CD4-positive, CD25-positive, alpha-beta regulatory T cell (primary cell): ENCODE measurements around the gene ANO6. TPM values are rescaled to one million over a fixed set of nuclear protein-coding genes. Genes with fewer than 3 reads are reported as not detected.
"Not testable (repeated sequence)": the region's sequence is repeated elsewhere in the genome, so short reads cannot be mapped to it uniquely, and the experiment has no call there.

Source experiments
- ATAC-seq, 2 donors: fragments of 150-1000 bp; cut with Tn5 transposase; one replicate each; pipeline ENCODE4 v1.10.0; 2021; ENCODE audit warnings: low read depth in 2 of 2, moderate number of reproducible peaks in 2 of 2, moderate library complexity in 1 of 2
- DNase-seq, 3 donors: peaks; one replicate each; pipeline versions ENCODE4 v3.0.0 to v3.0.0-alpha.2; 2012 to 2022; ENCODE audit warnings: mixed read lengths in 1 of 3
- H3K27ac ChIP-seq: one replicate; pipeline ENCODE4 v1.7.0; 2013; ENCODE audit warnings: mild to moderate bottlenecking, low read length; ENCODE audit not compliant: insufficient read depth, poor library complexity, severe bottlenecking
- H3K27me3 ChIP-seq: one replicate; pipeline ENCODE4 v1.7.0; 2013; ENCODE audit warnings: low read length; ENCODE audit not compliant: control insufficient read depth, insufficient read depth
- H3K36me3 ChIP-seq: one replicate; pipeline ENCODE4 v1.7.0; 2013; ENCODE audit warnings: mild to moderate bottlenecking, low read length, moderate library complexity; ENCODE audit not compliant: control insufficient read depth, insufficient read depth
- H3K4me1 ChIP-seq: 2 replicates; pipeline ENCODE4 v1.7.0; 2013; ENCODE audit warnings: mild to moderate bottlenecking, low read length; ENCODE audit not compliant: insufficient read depth, control insufficient read depth, poor library complexity, severe bottlenecking
- H3K4me3 ChIP-seq: one replicate; pipeline ENCODE4 v1.7.0; 2013; ENCODE audit warnings: low read depth, mild to moderate bottlenecking, low read length, moderate library complexity
- H3K9me3 ChIP-seq, 2 experiments: 1 replicate in 1 of 2; 2 replicates in 1 of 2; pipeline ENCODE4 v1.7.0; 2013; ENCODE audit warnings: low read length in 2 of 2, mild to moderate bottlenecking in 1 of 2, moderate library complexity in 1 of 2; ENCODE audit not compliant: control insufficient read depth in 2 of 2
- H3K27ac Mint-ChIP-seq, 3 donors: one replicate each; pipeline ENCODE4 v1.8.0; 2020 to 2022; ENCODE audit warnings: mild to moderate bottlenecking in 3 of 3, mixed read lengths in 3 of 3, moderate library complexity in 2 of 3
- H3K27me3 Mint-ChIP-seq: one replicate; pipeline ENCODE4 v1.8.0; 2022; ENCODE audit warnings: mild to moderate bottlenecking, mixed read lengths
- H3K36me3 Mint-ChIP-seq: one replicate; pipeline ENCODE4 v1.8.0; 2020; ENCODE audit warnings: mixed read lengths
- H3K4me1 Mint-ChIP-seq, 4 donors: one replicate each; pipeline ENCODE4 v1.8.0; 2020 to 2022; ENCODE audit warnings: mixed read lengths in 4 of 4, mild to moderate bottlenecking in 1 of 4
- H3K4me3 Mint-ChIP-seq, 4 donors: one replicate each; pipeline ENCODE4 v1.8.0; 2020 to 2022; ENCODE audit warnings: mild to moderate bottlenecking in 4 of 4, mixed read lengths in 4 of 4, moderate library complexity in 3 of 4
- H3K9me3 Mint-ChIP-seq, 7 donors: one replicate each; pipeline ENCODE4 v1.8.0; 2020 to 2022; ENCODE audit warnings: mixed read lengths in 7 of 7, mild to moderate bottlenecking in 3 of 7, moderate library complexity in 2 of 7
- polyA plus RNA-seq, 4 donors: library from polyadenylated mRNA; unstranded; fragments of 300-500 nt; fragmentation: Illumina TruSeq; gene quantifications; one replicate each; pipeline ENCODE4 v1.2.3, GENCODE V29; 2021
- total RNA-seq: library from RNA; stranded (reverse); gene quantifications from one replicate; pipeline ENCODE4 v1.2.3, GENCODE V29; 2022

Gene ANO6
- total and polyA plus RNA-seq, 5 donors from 2014 or later: 19.9 to 30.1 (median 24.7) TPM

DNA sequence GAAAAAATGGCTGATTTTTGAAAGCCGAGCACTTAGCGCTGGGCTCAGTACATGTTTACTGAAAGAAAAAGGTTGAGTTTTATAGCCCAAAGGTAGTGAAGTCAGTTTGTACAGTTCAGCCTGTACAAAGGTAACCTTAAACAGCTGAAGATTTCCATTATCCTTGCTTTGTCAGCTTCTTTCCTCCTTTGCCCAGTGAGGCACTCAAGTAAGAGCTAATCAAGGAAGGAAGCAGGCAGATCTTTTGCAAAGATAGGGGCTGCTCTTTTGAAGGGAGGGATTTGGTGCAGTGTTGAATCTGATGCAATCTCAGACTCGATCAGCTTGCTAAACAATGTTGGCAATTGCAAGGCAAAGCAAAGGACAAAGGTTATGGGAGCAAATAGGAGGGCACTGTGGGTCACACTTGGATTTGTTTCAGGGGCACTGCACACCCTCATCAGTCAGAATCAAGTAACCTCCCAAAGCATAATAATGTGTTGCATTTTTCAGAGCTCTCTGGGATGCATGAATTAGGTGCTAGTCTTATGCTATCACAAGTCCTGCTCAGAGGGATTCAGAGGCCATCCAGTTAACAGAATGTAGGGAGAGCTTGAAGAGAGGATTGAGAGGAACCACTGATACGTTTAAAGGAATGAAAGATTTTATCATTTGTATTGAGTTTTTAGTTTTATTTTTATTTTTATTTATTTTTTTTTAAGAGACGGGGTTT is 44.4 kb downstream of the ANO6 start:
- H3K27ac ChIP-seq: no peak overlapping the region
- ATAC-seq: no peak
- peaks cover 8 to 34% (median 24%) of the 10 kb centered on the region in 4 donors for H3K4me1 Mint-ChIP-seq

DNA sequence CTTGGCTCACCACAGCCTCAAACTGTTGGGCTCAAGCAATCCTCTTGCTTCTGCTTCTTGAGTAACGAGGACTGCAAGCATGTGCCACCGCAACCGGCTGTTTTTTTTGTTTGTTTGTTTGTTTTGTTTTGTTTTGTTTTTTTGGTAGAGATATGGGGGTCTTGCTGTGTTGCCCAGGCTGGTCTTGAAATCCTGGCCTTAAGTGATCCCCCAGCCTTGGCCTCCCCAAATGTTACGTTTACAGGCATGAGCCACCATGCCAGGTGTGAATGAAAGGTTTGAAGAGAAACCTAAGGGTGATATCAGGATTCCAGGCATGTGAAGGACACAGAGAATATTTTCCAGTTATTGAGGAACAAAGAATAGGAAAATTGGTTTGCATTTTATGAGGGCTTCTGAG is 45.0 kb downstream of the ANO6 start:
- no peaks in the 10 kb centered on the region for H3K36me3 ChIP-seq
- no peak overlapping the region for H3K27ac Mint-ChIP-seq
- H3K36me3 Mint-ChIP-seq: peaks cover 11% of the 10 kb centered on the region
- no peaks in the 10 kb centered on the region for H3K27me3 Mint-ChIP-seq
- DNase-seq (no peak), ATAC-seq (no peak)
- H3K27me3 ChIP-seq: no peaks in the 10 kb centered on the region
- H3K9me3 Mint-ChIP-seq: no peaks in the 10 kb centered on the region
- no peaks in the 10 kb centered on the region for H3K4me1 ChIP-seq
- peaks cover 8 to 38% (median 27%) of the 10 kb centered on the region in 4 donors for H3K4me1 Mint-ChIP-seq
- no peak overlapping the region for H3K4me3 Mint-ChIP-seq
- no peak overlapping the region for H3K4me3 ChIP-seq
- no peaks in the 10 kb centered on the region for H3K9me3 ChIP-seq
- H3K27ac ChIP-seq: no peak overlapping the region

More for the DNA sequence above, 44.4 kb downstream of the ANO6 start:
- Histone ChIP-seq H3K36me3 (no peaks in the 10 kb centered on the region), H3K4me1 (no peaks in the 10 kb centered on the region), H3K4me3 (no peak overlapping the region), H3K27me3 (no peaks in the 10 kb centered on the region), H3K9me3 (no peaks in the 10 kb centered on the region)
- Mint-ChIP-seq H3K27me3 (no peaks in the 10 kb centered on the region), H3K36me3 (peaks cover 11% of the 10 kb centered on the region), H3K4me3 (no peak overlapping the region), H3K27ac (peak overlapping the region in 2 of 3 donors; percentile 30 to 37), H3K9me3 (no peaks in the 10 kb centered on the region)
- DNase-seq: no peak

DNA sequence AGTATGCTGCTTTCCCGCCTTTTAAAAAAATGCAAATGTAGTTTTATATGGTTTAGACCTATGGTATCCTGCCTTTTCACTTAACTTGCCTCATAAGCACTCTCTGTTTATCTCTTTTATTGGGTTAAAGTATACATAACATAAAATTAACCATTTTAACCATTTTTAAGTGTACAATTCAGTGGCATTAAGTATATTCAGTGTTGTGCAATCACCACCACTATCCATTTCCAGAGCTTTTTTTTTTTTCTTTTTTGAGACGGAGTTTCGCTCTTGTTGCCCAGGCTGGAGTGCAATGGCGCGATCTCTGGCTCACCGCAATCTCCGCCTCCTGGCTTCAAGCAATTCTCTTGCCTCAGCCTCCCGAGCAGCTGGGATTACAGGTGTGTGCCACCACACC is 46.3 kb downstream of the ANO6 start:
- not testable (repeated sequence) for ATAC-seq, H3K9me3 ChIP-seq, H3K36me3 ChIP-seq, H3K27me3 Mint-ChIP-seq, H3K27ac ChIP-seq, DNase-seq, H3K27ac Mint-ChIP-seq, H3K4me3 Mint-ChIP-seq, H3K27me3 ChIP-seq, H3K4me1 ChIP-seq, H3K9me3 Mint-ChIP-seq, H3K4me3 ChIP-seq
- peaks cover 8 to 38% (median 21%) of the 10 kb centered on the region in 4 donors for H3K4me1 Mint-ChIP-seq
- peaks cover 11% of the 10 kb centered on the region for H3K36me3 Mint-ChIP-seq

DNA sequence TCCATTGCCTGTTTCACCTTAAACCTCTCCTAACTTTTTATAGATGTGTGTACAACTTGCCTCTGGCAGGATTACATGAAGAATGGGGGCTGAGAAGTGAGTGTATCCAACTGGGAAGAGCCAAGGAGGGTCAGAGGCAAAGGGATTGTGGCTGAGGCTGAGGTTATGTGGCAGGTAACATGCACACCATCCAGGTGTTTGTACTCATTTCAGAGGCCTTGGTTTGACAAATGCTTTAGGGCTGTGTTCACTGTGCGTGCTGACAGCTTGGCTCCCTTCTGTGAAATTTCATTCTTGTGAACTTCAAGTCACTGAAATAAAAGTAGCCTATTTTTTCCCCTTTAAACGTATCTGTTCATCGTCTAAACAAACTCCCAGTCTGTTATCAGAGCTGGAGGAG is 47.7 kb downstream of the ANO6 start:
- Mint-ChIP-seq H3K27ac (no peak overlapping the region), H3K4me1 (peaks cover 9 to 38% (median 19%) of the 10 kb centered on the region in 4 donors), H3K4me3 (no peak overlapping the region), H3K36me3 (peaks cover 10% of the 10 kb centered on the region), H3K9me3 (no peaks in the 10 kb centered on the region), H3K27me3 (no peaks in the 10 kb centered on the region)
- no peaks in the 10 kb centered on the region for H3K9me3 ChIP-seq
- no peaks in the 10 kb centered on the region for H3K4me1 ChIP-seq
- no peak for ATAC-seq
- no peaks in the 10 kb centered on the region for H3K36me3 ChIP-seq
- no peak for DNase-seq
- H3K4me3 ChIP-seq: no peak overlapping the region
- H3K27ac ChIP-seq: no peak overlapping the region
- H3K27me3 ChIP-seq: no peaks in the 10 kb centered on the region

DNA sequence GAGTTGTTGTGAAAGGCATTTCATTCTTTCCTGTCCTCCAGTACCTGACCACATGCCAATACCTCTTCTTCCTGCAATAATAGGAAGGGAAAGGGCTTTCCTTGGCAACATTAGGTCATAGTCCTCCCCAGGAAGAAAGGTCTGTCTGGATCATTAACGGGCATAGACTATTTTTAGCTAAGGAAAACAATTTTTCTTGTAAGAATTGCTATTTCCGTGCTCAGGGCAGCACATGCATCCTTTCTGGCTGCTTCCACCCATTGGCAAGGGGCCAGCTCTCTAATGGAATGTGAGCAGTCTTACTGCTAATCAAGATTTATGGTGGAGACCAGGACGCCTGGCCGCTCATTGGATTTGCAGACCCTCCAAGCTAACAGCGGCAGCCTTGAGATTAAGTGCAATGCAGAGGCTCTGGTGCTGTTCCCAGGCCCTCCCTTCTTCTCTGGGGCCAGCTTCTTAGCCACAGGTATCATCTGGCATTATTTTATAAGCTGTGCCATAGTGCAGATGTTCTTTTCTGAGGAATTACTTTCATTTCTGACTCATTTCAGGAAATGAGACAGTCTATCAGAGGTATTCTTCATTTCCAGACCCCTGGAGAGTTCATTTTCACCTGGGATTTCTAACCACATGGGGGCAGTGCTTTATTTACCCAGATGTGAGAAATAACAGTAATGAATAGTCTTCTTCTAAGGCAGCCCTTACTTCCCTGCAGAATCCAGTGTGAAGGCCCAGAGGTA is 52.9 kb downstream of the ANO6 start:
- Mint-ChIP-seq H3K9me3 (no peaks in the 10 kb centered on the region), H3K27ac (no peak overlapping the region), H3K27me3 (no peaks in the 10 kb centered on the region), H3K36me3 (peaks cover 8% of the 10 kb centered on the region), H3K4me1 (peaks cover 9 to 25% (median 15%) of the 10 kb centered on the region in 4 donors), H3K4me3 (no peak overlapping the region)
- Histone ChIP-seq H3K9me3 (no peaks in the 10 kb centered on the region), H3K27ac (no peak overlapping the region), H3K27me3 (no peaks in the 10 kb centered on the region), H3K36me3 (no peaks in the 10 kb centered on the region), H3K4me3 (no peak overlapping the region), H3K4me1 (no peaks in the 10 kb centered on the region)
- ATAC-seq: no peak
- no peak for DNase-seq

DNA sequence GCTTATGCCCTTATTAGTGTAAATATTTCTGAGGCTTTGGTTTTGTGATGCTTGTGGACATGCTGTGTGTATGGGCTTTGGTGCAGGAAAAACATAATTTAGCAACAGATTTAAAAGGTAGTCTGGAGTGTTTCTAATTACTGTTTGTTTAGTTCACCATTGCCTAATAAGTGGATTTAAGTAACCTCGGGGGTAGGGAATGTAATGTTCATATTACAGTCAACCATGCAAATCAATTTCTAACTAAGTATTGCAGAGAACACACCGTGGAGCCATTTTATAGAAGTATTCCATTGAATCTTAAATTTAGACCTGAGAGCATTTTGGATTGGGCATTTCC is 53.5 kb downstream of the ANO6 start:
- Histone ChIP-seq H3K4me3 (no peak overlapping the region), H3K4me1 (no peaks in the 10 kb centered on the region), H3K27ac (no peak overlapping the region), H3K27me3 (no peaks in the 10 kb centered on the region), H3K36me3 (no peaks in the 10 kb centered on the region), H3K9me3 (no peaks in the 10 kb centered on the region)
- Mint-ChIP-seq H3K36me3 (peaks cover 8% of the 10 kb centered on the region), H3K9me3 (no peaks in the 10 kb centered on the region), H3K27ac (no peak overlapping the region), H3K4me1 (peaks cover 5 to 22% (median 15%) of the 10 kb centered on the region in 4 donors), H3K4me3 (no peak overlapping the region), H3K27me3 (no peaks in the 10 kb centered on the region)
- DNase-seq (no peak), ATAC-seq (no peak)

DNA sequence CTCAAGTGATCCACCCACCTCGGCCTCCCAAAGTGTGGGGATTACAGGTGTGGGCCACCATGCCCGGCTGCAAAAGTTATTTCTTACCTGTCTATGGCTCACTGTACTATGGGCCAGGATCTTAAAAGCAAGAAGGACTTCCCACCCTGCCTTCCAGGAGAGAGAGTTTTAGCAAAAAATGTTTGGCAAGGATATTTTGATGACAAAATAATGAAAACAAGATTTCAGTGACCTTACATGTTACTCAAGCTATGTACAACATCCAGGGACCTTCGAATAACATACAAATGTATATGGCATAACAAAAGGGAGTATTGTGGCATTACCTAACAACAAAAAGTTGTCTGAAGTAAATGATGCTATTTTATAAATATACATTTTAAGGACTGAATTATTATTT is 55.1 kb downstream of the ANO6 start:
- Histone ChIP-seq H3K27me3 (no peaks in the 10 kb centered on the region), H3K4me3 (no peak overlapping the region), H3K27ac (no peak overlapping the region), H3K9me3 (no peaks in the 10 kb centered on the region), H3K4me1 (no peaks in the 10 kb centered on the region), H3K36me3 (no peaks in the 10 kb centered on the region)
- ATAC-seq (no peak), DNase-seq (no peak)
- H3K36me3 Mint-ChIP-seq: peaks cover 8% of the 10 kb centered on the region
- H3K27me3 Mint-ChIP-seq: no peaks in the 10 kb centered on the region
- no peak overlapping the region for H3K4me3 Mint-ChIP-seq
- H3K4me1 Mint-ChIP-seq: peaks cover 5 to 17% (median 12%) of the 10 kb centered on the region in 4 donors
- no peak overlapping the region for H3K27ac Mint-ChIP-seq
- H3K9me3 Mint-ChIP-seq: no peaks in the 10 kb centered on the region
